Bone marrow (tissue), 2 donors: Measurements from ENCODE around the gene BCAS1.
A peak's percentile ranks its signal among the peaks of the same experiment; 100 is the strongest.

Experiments
- DNase-seq, 2 donors: peaks; one replicate each; lab custom pipeline; 2025; lab: John Stamatoyannopoulos, UW

Gene BCAS1

DNA sequence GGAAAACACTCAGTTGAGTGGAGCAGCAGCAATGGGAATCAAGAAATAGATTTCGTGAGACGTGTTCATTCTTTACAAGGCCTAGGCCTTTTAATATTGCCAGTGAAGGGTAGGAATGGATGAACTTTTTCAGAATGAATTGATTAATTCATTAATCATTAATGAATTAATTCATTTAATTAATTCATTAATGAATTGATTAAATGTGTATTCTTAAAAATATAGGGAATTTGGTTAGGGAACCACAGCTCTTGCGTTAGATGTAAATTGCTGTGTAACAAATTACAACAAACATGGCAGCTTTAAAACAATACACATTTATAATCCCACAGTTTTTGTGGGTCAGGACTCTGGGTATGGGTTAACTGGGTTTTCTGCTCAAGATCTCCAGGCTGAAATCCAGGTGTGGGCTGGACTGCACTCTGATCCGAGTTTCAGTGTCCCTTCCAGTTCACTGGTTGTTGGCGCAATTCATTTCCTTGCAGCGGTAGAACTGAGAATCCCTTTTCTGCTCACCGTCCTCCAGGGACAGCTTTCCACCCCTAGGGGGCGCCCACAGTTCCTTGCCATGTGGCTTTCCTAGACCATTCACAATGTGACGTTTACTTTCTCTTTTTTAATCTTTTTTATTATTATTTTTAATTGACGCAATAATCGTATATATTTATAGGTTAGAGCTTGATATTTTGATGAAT lies 32.8 kb upstream of the BCAS1 start:
- DNase-seq: peak; percentile 37 to 40

DNA sequence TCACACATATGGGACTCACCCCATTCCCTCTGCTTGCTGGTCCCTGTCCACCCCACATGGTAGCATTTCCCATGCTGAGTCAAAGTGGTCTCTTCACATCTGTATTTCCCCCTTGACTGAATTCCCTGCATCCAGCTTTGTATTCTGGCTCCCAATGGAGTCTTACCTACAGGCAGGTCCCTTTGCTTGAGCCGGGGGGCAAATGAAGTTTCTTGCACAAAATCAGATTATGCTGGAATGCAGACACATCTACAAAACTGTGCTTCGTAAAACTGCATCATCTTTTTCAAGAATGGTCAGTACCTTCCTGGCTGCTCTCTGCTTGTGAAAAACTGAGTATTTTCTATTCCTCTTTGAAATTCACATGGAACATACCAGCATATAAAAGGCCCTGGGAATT lies 32.1 kb upstream of the BCAS1 start:
- no peak for DNase-seq

DNA sequence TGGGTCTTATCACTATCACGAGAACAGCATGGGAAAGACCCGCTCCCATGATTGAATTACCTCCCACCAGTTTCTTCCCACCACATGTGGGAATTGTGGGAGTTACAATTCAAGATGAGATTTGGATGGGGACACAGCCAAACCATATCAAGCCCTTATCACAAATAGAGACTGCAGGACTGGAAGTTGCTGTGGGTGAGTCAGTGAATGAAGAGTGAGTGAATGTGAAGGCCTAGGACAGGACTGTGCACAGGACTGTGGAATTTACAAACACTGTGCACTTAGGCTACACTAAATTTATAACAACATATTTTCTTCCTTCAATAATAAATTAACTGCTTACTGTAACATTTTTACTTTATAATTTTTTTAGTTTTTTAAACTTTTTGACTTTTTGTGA lies 30.2 kb upstream of the BCAS1 start:
- no peak for DNase-seq

DNA sequence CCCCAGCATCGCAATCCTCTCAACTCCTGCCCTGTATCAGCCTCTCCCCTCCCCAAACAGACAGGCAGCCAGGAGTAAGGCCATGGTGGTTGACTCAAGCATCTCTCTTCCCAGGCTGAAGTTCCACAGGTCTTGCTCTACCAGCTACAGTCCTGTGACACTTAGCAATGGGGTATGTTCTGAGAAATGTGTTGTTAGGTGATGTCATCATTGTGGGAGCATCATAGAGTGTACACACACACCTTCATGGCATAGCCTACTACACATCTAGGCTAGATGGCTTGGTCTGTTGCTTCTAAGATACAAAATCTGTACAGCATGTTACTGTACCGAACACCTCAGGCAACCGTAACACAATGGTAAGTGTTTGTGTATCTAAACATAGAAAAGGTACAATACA lies 29.5 kb upstream of the BCAS1 start:
- DNase-seq: no peak

DNA sequence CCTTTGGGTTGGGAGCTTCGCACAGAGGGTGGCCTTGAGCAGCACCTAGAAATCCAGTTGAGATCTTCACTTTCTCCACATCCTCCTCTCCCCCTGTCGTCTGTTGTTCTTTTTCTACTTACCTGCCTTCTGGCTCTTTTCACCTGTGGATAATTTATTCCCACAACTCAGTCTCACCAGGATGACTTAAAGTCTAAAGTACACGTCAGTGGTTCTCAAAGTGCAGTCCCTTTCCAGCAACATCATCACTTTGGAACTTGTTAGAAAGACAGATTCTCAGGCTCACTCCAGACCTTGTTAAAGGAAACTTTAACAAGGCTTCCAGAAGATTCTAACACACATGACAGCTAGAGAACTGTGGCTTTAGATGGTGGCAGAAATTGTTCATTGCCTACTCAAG lies 27.7 kb upstream of the BCAS1 start:
- DNase-seq: no peak

DNA sequence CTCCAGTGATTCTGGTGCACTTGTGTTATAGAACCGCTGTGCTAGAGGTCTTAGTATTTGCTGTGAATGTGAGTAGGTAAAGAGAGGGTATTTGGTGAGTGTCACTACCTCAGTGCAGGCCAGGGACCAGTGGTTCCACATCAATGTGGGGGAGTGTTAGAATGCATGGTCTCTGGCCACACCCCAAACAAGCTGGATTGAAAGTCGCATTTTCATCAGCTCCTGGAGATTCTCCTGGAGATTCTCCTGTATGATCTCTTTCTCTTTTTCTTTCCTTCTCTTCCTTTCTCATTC lies 26.8 kb upstream of the BCAS1 start:
- DNase-seq: no peak

DNA sequence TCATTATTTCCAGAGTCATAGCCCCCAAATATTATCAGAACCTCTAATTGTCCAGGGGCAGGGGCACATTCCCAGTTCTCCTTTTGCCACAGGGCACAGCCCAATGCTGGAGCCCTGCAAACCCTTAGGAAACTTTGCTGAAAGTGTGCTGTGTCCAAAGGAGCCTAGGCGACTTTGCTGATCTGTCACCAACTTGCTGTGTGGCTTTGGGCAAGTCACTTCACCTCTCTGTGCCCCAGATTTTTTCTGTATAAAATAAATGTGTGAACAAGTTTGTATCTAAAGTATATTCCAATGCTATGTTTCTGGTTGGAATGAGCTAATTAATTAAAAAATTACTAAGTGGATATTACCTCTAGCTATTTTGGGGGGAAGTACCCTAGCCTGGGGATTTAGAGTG lies 25.4 kb upstream of the BCAS1 start:
- DNase-seq: no peak

DNA sequence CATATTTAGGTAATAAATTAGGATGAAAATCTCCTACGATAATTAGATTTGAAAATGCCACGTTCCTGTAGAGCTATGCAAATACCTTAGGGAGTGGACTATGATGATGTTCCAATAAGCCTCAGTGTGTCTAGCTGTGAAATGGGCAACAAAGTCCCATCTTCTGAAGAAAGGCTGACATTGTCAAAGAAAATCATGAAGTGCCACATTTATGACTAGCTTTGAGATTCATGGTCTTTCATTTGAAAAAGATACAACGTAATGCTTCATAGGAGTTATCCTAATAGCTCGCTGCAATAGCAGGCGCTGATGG lies 23.8 kb upstream of the BCAS1 start:
- DNase-seq: no peak

DNA sequence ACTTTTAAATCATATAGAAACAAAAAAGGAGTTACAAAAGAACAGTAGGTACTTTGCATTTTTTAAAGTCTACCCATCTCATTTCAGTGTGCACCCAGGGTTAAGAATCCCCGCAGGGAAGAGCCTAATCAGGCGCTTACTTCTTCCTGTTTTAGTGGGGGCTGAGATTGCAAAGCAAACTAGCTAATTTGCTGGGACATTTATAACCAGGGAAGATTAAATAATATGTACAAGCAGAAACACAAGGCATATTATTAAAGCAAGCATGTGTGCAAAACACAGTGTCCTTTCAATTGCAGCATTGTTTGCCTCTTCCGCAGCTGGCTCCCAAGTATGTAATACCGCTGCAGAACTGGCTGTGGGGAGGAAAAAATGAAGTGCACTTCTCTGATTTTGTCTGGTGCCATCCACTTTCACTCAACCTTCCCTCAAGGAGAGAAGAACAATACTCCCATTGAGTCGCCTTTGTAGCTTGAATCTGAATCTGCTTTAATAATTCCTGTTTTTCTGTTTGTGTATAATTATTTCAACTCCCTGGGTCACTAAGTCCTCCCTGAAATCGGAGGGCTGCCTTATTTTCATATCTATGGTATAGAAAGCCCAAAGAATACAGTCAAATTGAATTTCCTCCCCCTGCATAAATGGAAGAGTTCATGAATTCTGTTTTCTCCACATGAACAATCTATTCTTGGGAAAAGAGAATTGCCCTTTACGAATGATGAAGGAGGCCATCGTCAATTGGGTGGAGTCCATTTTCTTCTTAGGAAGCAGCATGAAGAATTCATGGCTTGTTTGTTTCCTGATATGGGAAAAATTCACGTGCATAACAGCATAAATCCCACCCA lies 23.3 kb upstream of the BCAS1 start:
- no peak for DNase-seq

DNA sequence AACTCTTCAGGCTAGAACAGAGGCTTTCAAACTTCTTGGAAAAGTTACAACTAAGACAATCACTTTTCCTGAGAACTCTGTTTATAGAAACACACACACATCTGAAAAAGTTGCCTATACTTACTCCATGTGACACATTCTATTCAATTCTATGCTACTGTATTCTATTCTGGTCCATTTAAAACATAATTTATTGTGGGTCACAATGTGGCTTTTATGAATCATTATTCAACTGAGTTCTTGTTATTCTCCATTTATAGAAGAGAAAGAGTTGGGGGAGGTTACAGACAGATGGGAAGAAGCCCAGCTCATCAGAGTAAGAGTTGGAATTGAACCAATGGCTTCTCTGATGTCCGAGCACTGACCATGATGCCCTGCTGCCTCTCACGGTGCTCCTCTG lies 21.6 kb upstream of the BCAS1 start:
- DNase-seq: no peak

DNA sequence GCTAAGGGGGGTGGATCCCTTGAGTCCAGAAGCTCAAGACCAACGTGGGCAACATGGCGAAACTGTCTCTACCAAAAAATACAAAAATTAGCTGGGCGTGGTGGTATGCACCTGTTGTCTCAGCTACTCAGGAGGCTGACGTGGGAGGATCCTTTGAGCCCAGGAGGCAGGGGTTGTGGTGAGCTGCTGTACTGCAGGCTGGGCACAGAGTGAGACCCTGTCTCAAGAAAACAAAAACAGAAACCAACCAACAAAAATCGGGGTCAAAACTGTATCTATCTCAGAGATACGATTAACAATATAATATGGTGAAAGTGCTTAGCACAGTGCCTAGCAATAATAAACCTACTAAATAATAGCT lies 20.7 kb upstream of the BCAS1 start:
- no peak for DNase-seq

DNA sequence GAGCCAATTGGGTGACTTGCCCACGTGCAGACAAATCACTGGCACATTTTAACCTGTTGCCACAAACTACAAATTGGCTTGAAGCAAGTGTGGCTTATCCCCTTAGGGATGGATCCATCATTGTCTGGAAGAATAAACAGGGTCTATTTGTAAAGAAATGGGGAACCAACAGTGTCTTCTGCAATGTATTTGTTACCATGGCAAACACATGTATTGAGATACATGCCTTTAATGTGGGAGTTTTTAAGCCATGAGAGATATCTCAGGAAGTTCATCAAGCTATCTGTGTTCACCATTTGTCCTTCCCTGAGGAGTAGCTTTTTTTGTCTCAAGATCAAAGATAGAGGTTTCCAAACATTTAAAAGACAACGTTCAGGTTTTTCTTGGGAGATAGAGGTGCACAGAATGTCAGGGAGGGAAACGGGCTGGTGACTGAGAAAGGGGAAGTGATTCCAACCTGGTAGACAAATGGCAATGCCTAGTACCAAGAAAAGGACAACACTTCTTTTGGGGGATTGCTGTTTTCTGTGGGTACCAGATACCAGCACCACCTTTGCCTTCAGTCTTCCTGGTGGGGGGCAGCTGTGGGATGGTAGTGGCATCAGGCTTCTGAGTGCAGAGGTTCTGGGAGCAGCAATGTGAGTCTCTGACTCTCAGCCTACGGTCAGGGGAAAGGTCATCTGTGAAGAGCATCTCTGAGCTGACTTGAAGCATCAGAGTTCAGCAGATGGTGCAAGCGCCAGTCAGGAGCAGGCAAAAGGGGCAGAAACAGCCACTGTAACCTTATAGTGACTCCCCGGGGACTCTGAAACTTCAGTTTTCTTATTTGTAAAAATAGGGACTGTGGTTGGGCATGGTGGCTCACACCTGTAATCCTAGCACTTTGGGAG lies 20.1 kb upstream of the BCAS1 start:
- peak in 1 of 2 donors; percentile 0 for DNase-seq

DNA sequence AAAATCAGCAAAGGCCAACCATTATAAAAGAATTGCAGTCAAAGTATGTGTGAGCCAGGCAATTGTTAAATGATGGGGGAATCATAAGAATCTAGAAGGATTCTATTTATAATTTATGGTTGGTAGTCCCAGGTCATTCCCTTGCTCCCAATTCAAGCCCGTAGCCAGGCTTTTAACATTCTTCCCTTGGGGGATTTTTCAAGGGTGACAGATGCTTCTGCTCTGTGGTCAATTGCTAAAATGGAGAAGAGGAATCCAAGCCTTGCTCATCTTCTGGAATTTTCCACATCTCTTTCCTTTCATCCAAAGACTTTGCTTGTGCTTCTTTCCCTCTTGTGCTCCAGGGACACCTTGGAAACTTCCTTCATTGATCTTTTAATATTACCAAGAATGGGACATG lies 18.0 kb upstream of the BCAS1 start:
- no peak for DNase-seq

DNA sequence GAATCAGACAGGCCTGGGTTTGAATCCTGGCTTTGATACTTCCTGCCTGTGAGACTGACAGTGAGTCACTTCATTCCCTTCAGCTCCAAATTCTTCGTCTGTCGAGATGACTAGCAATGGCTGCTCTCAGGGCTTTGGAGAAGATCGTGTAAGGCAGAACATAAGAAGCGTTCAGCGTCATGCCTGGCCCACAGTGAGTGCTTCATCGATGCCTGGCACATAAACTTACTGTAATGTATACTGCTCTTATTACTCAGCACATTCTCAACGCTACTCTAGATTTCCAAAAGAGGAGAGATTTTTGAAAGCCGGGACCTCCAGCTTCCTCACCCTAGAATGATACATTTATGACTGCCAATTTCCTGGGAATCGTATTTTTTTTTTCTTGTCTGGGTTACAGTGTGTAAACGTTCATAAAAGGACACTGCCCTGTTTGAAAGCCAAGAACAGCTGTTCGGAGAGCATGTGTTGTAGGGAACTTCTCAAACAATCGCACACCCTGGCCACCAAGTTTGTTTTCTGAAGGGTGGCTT lies 16.2 kb upstream of the BCAS1 start:
- no peak for DNase-seq

DNA sequence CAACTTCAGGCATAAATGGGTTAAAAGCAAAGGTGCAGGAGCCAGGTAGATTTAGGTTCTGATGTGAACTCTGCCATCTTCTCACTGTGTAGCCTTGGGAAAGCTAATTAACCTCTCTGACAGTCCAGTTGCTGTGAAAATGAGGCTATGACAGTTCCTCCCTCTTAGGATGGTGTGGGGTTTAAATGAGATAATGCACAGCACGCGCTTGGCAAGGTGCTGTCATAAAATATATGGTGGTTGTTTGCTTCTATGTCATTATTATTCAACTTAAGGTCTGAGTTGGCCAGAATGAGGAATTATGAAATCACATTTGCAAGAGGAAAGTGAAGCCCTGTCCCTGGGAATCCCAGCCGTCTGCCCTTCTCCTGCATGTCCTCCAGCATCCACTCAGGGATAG lies 15.5 kb upstream of the BCAS1 start:
- DNase-seq: no peak

DNA sequence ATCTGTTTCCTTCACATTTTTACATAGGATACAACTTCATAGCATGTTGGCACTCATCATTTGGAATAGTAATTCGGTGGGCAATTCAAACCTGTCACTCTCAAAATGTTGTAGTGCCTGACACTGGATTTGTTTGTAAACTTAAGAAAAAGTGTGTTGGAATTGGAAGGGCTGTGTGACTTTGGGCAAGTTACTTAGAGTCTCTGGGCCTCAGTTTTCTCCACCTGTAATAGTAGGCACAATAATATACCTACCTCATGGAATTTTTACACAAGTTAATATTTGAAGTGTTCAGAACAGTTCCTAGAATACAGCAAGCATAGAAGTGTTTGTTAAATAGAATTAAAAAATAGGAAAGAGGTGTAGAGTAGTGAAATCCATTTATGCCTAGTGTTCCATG lies 15.0 kb upstream of the BCAS1 start:
- DNase-seq: no peak

DNA sequence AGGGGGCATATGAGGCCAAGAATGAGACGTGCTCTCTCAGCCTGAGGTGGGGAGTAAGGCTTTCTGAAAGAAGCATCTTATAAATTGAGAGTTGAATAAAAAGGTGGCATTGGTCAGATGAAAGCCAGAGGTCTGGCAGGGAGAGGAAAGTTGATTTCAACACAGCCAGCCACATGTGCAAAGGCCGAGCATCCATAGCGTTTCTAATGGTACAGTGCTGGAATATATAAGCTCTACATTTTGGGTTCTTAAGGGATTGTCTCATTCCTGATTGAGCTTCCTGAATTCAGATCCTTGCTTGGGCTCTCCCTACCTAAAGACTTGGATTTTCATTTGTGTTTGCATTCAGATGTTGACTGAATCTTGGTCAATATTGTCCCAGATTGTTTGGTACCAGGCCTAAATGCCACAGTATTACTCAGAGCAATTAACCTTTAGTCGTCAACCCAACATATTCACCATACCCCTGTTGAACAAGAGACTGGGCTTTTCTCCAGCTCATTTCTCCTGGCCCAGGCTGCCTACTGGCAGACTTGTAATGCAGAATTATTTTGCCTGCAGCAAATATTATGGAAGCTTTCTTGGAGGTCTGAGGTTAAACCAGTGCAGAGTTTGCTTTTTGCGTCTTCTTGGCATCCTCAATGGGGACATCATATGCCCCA lies 14.5 kb upstream of the BCAS1 start:
- no peak for DNase-seq

DNA sequence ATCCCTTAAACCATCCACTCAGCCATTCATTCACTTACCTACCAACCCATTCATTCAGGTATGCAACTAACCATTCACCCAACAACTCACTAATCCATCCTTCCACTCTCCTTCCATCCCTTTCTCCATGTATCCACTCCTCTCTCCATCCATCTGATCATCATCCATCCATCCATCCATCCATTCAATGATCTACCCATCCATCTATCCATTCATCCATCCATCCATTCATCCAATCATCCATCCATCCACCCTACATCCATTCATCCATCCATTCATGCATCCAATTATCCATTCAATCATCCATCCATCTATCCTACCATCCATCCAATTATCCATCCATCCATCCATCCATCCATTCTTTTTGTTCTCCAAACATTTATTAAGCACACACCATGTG lies 13.8 kb upstream of the BCAS1 start:
- DNase-seq: no peak

DNA sequence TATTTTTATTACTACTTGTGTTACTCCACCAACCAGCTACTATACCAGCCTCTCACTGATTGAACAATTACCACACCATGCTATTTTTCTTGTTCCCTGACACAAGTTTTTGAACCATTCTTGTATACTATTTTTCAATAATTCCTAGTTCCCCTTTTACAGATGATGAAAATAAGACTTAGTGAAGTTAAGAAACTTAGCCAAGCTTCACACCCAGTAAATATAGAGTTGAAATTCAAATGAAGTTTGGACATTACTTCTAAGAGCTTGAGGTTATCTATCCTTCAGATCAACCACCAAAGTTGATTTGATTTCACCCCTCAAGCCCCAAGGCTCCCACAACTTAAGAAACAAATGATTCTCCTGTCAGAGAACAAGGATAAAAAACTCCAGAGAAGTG lies 13.1 kb upstream of the BCAS1 start:
- no peak for DNase-seq

DNA sequence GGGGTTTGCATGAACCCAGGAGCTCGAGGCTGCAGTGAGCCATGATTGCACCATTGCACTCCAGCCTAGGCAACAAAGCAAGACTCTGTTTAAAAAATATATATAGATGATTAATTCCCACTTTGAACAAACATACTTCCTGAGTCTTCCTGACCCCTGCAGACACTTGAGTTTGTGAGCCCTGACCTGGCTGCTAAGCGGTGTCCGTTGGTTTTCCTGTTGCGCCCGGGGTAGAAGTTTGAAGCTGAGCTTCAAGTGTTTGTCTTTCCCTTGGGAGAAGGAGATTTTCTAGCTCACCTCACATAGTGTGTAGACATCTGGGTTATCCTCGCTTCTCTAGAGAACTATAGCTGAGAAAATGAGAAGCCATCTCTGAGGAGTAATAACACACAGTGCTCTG lies 11.7 kb upstream of the BCAS1 start:
- no peak for DNase-seq

DNA sequence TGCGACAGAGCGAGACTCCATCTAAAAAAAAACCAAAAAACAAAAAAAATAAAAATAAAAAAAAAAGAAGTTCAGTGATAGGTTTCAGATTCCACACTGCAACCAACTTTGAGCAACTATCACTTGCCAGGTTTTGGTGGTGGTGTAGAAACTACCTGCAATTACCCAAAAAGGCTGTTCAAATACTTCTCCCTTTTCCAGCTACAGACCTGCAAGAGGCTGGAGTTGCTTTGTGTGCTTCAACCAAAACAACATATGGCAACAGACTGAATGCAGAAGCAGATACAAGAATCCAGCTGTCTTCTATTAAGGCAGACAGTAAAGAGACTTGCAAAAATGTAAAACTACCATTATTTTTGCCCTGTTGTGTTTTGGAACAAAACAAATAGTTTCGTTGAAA lies 9.3 kb upstream of the BCAS1 start:
- DNase-seq: no peak

DNA sequence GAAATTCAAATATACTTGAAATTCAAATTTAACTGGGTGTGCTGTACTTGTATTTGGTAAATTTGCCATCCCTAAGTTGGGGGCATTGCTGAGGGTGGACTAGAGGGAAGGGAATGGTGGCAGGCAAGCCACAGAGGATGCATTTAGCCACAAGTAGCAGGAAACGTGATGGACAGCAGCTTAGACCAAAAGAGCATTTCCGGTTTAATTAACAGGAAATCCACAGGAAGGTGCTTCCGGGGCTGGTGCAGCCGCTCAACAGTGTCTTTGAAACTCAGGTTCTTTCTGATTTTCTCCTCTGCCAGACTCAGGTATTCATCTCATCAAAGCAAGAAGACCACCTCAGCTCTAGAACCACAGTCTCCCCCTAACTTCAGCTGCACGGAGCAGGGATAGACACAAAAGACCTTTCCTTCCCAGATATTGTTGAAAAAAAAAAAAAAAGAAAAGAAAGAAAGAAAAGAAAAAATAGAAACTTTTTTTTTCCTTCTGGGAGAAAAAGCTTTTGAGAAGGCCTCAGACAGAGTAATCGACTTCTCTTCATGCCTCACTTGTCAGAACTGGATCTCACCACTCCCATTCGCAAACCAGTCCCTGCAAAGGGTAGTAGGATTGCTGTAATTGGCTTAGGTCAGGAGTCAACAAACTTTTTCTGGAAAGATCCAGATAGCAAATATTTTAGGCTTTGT lies 8.0 kb upstream of the BCAS1 start:
- DNase-seq: peak in 1 of 2 donors; percentile 9
